CD4-positive, alpha-beta T cell treated with Interleukin-17A for 4 hours (primary cell): ENCODE data around the gene ARL14EP.

Source experiments
- DNase-seq: peaks from one replicate; pipeline ENCODE4 v3.0.0-alpha.2; 2020; ENCODE audit warnings: mixed read lengths

The ARL14EP gene

GRCh38 chr11:30328681-30329080, 5.8 kb downstream of the ARL14EP start:
- no peak for DNase-seq

DNA sequence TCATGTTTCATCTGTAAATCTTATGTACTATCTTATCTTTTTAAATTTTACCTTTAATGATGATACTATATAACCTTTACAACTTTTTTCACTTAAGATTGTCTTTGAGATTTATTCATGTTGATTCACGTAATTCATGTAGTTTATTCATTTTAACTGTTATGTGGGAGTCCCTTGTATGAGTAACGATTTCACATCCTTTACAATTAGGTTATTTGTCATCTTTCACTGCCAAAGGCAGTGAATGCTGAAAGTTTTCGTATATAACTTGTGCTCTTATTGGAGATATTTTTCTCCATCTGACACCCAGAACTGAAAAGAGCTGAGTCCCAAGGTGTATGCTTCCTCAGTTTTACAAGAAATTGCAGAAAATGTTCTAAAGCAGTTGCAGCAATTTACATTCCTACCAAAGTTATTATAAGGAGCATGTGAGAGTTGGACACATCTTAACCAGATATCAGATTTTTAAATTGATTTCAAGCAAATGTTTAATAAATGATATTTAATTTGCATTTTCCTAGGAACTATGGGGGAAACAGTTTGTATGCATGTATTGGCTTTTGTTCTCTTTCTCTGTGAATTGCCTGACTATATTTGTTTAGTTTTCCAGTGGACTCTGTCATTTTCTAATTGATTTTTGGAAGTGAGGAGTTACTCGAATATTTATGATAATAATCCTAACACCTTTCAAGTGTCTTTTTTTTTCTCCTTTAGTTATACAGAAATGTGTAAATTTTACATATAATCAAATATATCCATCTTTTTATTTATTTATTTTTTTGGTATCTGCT, 6.4 kb downstream of the ARL14EP start:
- no peak for DNase-seq

DNA sequence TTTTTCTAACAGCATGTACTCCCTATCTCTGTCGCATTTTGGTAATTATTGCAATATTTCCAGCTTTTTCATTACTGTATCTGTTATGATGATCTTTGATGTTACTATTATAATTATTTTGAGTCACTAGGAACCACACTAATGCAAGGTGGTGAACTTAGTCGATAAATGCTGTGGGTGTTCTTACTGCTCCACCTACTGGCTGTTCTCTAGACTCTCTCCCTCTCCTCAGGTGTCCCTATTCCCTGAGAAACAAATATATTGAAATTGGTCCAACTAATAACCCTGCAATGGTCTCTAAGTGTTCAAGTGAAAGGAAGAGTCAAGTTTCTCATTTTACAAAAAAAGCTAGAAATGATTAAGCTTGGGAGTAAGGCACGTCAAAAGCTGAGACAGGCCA, 10.5 kb downstream of the ARL14EP start:
- DNase-seq: no peak

GRCh38 chr11:30342736-30343166, 19.8 kb downstream of the ARL14EP start:
- no peak for DNase-seq

- DNase-seq: no peak
Measured at GRCh38 chr11:30344085-30344484, 21.2 kb downstream of the ARL14EP start.

DNA sequence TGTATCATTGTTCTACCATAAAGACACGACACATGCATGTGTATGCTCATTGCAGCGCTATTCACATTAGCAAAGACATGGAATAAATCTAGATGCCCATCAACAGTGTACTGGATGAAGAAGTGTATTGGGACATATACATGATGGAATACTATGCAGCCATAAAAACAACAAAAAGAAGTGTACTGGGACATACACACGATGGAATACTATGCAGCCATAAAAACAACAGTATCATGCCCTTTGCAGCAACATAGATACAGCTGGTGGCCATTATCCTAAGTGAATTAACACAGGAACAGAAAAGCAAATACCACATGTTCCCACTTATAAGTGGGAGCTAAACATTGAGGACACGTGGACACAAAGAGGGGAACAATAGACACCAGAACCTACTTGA, 22.7 kb downstream of the ARL14EP start:
- no peak for DNase-seq

GRCh38 chr11:30346068-30346688, 23.3 kb downstream of the ARL14EP start:
- no peak for DNase-seq

DNA sequence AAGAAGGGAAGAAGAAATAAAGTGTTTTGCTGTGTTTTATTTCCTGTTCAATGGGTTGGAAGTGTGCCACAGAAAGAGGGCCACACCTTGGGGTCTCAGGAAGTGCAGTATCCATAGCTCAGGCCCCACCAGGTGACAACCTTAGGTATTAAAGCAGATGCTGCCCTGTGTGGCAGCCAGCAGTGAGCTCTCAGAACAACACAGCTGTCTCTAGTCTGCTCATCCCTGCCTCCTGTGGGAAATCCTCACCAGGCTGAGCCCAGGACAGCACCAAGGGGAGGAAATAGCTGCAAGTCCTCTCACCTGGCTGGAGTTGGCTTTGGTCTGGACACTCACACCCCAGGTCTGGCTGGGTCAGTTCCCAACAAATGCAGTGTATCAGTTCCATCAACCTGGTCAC, 25.1 kb downstream of the ARL14EP start:
- no peak for DNase-seq

GRCh38 chr11:30349885-30350284, 27.0 kb downstream of the ARL14EP start:
- no peak for DNase-seq

GRCh38 chr11:30350384-30350783, 27.5 kb downstream of the ARL14EP start:
- DNase-seq: no peak

DNA sequence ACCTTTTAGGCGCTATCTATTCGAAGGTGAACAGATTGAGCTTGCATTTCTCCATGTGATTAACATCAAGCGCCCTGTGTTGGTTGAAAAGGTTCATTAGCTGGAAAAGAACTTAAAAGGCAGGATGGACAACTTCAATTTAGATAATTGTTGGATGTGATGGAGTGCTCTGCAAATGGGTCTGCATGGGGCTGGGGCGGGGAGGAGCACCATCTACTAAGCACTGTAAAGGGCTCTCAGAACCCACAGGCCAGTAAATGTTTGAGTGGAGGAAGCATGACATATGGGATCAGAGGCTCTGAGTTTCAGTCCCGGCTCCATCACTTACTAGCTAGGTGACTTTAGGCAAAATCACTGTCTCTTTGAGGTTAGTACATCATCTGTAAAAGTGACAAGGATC, 28.2 kb downstream of the ARL14EP start:
- DNase-seq: no peak

GRCh38 chr11:30356391-30356790, 33.5 kb downstream of the ARL14EP start:
- DNase-seq: no peak

DNA sequence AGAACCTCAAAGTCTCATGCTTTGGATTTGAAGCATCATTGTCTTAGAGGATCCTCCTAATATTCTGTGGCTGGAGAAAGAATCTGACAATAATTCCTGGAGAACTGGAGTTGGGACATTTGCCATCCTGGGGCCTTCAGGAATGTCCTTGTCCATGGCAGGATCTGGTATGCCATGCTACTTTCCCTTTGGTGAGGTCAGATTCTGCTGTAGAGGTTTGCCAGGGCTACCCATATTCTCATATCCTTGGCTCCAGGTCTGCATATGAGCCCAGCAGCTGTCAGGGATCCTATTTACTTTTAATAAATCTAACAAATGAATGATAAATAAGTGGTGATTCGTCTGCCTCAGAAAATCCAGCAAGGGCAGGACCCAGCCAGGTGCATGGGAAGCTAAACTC, 35.0 kb downstream of the ARL14EP start:
- DNase-seq: no peak

DNA sequence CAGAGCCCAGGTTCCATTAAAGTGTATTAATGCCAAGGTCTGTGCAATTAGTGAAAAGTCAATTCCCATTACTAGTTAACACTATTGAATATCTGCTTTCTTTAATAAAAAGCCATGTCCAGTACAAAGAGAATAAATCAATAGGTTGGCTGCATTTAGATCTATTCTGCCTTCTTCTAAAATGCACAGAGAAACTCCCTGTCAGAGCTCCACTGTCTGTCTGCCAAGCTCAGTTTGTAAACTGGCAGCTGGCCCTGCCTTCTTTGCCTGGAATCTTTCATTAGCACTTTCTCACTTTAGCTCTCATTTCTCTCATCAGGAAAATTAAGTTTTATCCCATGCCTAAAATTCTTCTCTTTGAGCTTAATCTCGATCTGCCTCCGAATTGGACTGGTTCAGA, 35.6 kb downstream of the ARL14EP start:
- no peak for DNase-seq

- no peak for DNase-seq
Measured at GRCh38 chr11:30360741-30361140, 37.8 kb downstream of the ARL14EP start.

- DNase-seq: no peak
Measured at GRCh38 chr11:30364139-30364836, 41.4 kb downstream of the ARL14EP start.

DNA sequence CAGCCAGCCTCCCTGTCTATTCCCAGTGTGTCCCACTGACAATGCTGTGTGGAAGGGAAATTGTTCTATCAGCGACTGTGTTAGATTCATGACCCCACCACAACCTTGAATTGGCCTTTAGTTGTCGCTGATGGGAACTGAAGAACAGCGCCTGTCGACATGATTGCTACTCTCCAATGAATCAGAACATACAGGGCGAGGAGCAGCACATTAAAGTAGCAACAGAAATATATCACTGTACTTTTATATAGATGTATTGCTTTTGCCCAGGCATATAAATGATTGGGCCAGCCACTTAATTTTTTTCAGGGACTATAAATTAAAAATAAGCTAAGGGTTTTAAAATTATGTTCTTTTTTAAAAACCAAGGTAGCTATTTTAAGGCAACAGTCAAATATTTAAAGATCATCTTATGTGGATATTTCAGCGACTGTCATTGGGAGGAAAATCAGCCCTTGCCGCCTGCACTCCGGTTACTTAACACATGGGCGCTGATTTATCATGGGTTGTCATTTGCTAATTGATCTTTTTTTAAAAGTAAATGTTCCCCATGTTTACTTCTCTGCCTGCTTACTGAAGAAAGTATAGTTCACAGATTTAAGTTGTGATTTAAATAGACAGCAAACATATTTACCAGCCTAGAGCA, 42.1 kb downstream of the ARL14EP start:
- no peak for DNase-seq

- no peak for DNase-seq
Measured at GRCh38 chr11:30365793-30366517, 43.1 kb downstream of the ARL14EP start.

GRCh38 chr11:30368394-30368793, 45.5 kb downstream of the ARL14EP start:
- DNase-seq: no peak

- DNase-seq: no peak
Measured at GRCh38 chr11:30370164-30370563, 47.3 kb downstream of the ARL14EP start.

DNA sequence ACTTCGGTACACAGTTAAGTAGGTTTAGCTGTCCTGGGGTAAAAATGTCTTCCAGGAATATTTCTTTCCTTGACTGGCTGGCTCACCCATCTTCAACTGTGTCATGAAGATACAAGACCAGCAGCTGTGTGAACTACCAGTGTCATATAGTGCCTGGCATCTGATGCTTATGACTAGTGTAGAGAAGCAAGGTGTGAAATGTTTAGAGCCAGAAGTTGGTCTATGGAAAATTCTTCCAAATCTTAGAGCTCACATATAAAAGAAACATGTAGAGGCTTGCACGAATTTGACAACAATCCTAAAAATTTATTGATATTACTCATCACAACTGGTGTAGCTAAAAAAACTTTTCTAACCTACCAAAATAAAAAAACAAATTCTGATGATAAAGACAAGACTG, 54.4 kb downstream of the ARL14EP start:
- no peak for DNase-seq

DNA sequence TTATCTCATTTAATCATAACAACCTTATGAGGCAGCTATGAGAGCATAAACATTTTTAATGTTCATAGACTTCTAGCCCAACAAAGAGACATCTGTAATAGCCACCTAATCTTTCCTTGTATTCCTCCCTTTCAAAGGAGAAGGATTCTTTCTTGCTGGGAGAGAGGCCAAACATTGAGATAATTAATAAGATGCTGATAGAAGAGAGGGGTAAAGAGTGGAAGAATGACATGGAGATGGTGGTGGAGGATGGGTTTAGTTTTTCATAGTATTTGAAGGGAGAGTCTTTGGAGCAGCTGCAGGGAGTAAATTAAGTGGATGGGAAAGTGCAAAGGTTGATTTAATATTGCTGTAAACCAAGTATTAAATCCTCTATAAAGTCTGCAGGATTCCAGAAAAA, 57.9 kb downstream of the ARL14EP start:
- no peak for DNase-seq

- DNase-seq: no peak
Measured at GRCh38 chr11:30381879-30382278, 59.0 kb downstream of the ARL14EP start.
